K562 (cell line): ENCODE results near the gene VCAN. TPM values are rescaled to one million over a fixed set of nuclear protein-coding genes. Genes with fewer than 3 reads are reported as not detected.

Experiments used
- ATAC-seq: fragments of 200-7000 bp; cut with Tn5 transposase; 3 replicates; pipeline ENCODE4 v1.9.1; 2020; ENCODE audit warnings: moderate library complexity
- BruUV-seq: library from RNA; stranded (reverse); fragments of 400-500 nt; replicated peaks from 2 replicates; lab custom pipeline; 2021; lab: Mats Ljungman, UMichigan
- CTCF ChIA-PET: fragments of 300-600 bp; formaldehyde crosslinking; extraction: SDS; loops from one replicate; lab custom pipeline; 2021; ENCODE audit warnings: low intra/inter-chr PET ratio; lab: Yijun Ruan, JAX
- POLR2A ChIA-PET: fragments of 300-600, 350-650 bp; sonication (Branson Sonifier 250); formaldehyde crosslinking; extraction: SDS; loops from one replicate; lab custom pipeline; 2021; ENCODE audit warnings: antibody characterized with exemption, inconsistent platforms; lab: Yijun Ruan, JAX
- DNase-seq, 4 experiments: peaks; one replicate each; pipeline versions ENCODE4 v3.0.0 to v3.0.0-alpha.2; 2011 to 2018; ENCODE audit warnings: low spot score in 3 of 4, mixed read lengths in 3 of 4; ENCODE audit errors: extremely low read depth in 1 of 4
- FAIRE-seq: peaks from 2 replicates; lab custom pipeline; 2011; peaks lifted over from hg19 to GRCh38; lab: Jason Lieb, UNC
- H2AFZ ChIP-seq: 2 replicates; pipeline ENCODE4 v1.6.0; 2011; ENCODE audit warnings: low read depth, low read length, control low read depth, inconsistent platforms
- H3K27ac ChIP-seq: fragments of 200-600 bp; 3 replicates; pipeline ENCODE4 v1.8.0; 2011; ENCODE audit warnings: low read depth, mild to moderate bottlenecking, control low read depth, inconsistent platforms, low read length, moderate library complexity, mixed read lengths; ENCODE audit errors: extremely low read depth
- H3K27me3 ChIP-seq, 2 experiments: fragments of 300-600 bp in 1 of 2; 2 replicates in 1 of 2; 3 replicates in 1 of 2; pipeline versions ENCODE4 v1.6.0 to v1.8.0; 2011; ENCODE audit warnings: inconsistent platforms in 2 of 2, low read length in 2 of 2, mild to moderate bottlenecking in 1 of 2, mixed read lengths in 1 of 2, moderate library complexity in 1 of 2; ENCODE audit not compliant: control insufficient read depth in 2 of 2, insufficient read depth in 2 of 2
- H3K36me3 ChIP-seq: fragments of 300-600 bp; 3 replicates; pipeline ENCODE4 v1.8.0; 2011; ENCODE audit warnings: mild to moderate bottlenecking, low read length, inconsistent platforms; ENCODE audit not compliant: control insufficient read depth, insufficient read depth
- H3K4me1 ChIP-seq, 2 experiments: fragments of 200-600 bp in 1 of 2; replicated peaks in 1 of 2; 2 replicates in 1 of 2; 3 replicates in 1 of 2; pipeline versions ENCODE4 v1.5.1 to v1.8.0; 2011; ENCODE audit warnings: inconsistent platforms in 2 of 2, low read length in 2 of 2, mild to moderate bottlenecking in 1 of 2, mixed read lengths in 1 of 2, moderate library complexity in 1 of 2; ENCODE audit not compliant: control insufficient read depth in 2 of 2, insufficient read depth in 2 of 2
- H3K4me2 ChIP-seq: 2 replicates; pipeline ENCODE4 v1.6.1; 2011; ENCODE audit warnings: low read length, control low read depth, inconsistent platforms, mixed read lengths; ENCODE audit not compliant: insufficient read depth
- H3K4me3 ChIP-seq: fragments of 200-600 bp; sonication (generic), shearing (Covaris generic); 2 replicates; pipeline ENCODE4 v1.5.1; 2016; ENCODE audit warnings: control low read depth, inconsistent platforms
- H3K79me2 ChIP-seq: fragments of 200-600 bp; 3 replicates; pipeline ENCODE4 v1.8.0; 2011; ENCODE audit warnings: low read length, inconsistent platforms; ENCODE audit not compliant: control insufficient read depth, insufficient read depth
- H3K9ac ChIP-seq, 2 experiments: 2 replicates each; pipeline versions ENCODE4 v1.6.0 to v1.6.1; 2011; ENCODE audit warnings: low read depth in 2 of 2, low read length in 2 of 2, control low read depth in 1 of 2, inconsistent platforms in 1 of 2, mild to moderate bottlenecking in 1 of 2, mixed read lengths in 1 of 2; ENCODE audit not compliant: insufficient read depth in 1 of 2
- H3K9me1 ChIP-seq: one replicate; pipeline ENCODE4 v1.6.0; 2011; ENCODE audit warnings: inconsistent platforms, mild to moderate bottlenecking, low read length, moderate library complexity; ENCODE audit not compliant: control insufficient read depth, insufficient read depth
- H3K9me3 ChIP-seq: replicated peaks from 2 replicates; pipeline ENCODE4 v1.5.1; 2011; ENCODE audit warnings: low read depth, low read length, inconsistent platforms; ENCODE audit not compliant: control insufficient read depth, insufficient read depth
- H4K20me1 ChIP-seq: replicated peaks from 2 replicates; pipeline ENCODE4 v1.6.1; 2011; ENCODE audit warnings: low read length, inconsistent platforms, mixed read lengths; ENCODE audit not compliant: control insufficient read depth, insufficient read depth
- CGGBP1 ChIP-seq: fragments of 250-450 bp; sonication (Bioruptor Pico); IDR thresholded peaks from 2 replicates; pipeline ENCODE4 v1.9.0; 2021; ENCODE audit warnings: mild to moderate bottlenecking
- EP300 ChIP-seq: IDR thresholded peaks from 2 replicates; pipeline ENCODE4 v1.6.1; 2012; ENCODE audit warnings: low read length, improper control_type of control experiment
- ESRRB ChIP-seq: fragments of 250-450 bp; sonication (Bioruptor Pico); IDR thresholded peaks from 2 replicates; pipeline ENCODE4 v1.5.0; 2020; ENCODE audit warnings: mild to moderate bottlenecking, moderate library complexity, borderline replicate concordance
- GTF3C2 ChIP-seq: IDR thresholded peaks from 3 replicates; pipeline ENCODE4 v1.6.1; 2011; ENCODE audit warnings: borderline replicate concordance, mild to moderate bottlenecking, moderate library complexity; ENCODE audit not compliant: insufficient read length; ENCODE audit errors: extremely low read depth
- HDAC8 ChIP-seq: fragments of 450-650 bp; IDR thresholded peaks from 2 replicates; pipeline ENCODE4 v1.6.1; 2016; ENCODE audit warnings: mild to moderate bottlenecking, missing genetic modification characterization, moderate library complexity, missing compliant biosample characterization
- SUPT5H ChIP-seq: fragments of 450-650 bp; IDR thresholded peaks from 2 replicates; pipeline ENCODE4 v1.6.1; 2016
- XRCC5 ChIP-seq: fragments of 200-400 bp; formaldehyde crosslinking; IDR thresholded peaks from 2 replicates; pipeline ENCODE4 v1.6.1; 2017; ENCODE audit warnings: low read depth, mild to moderate bottlenecking, low read length
- ZFX ChIP-seq: sonication (generic); formaldehyde crosslinking; IDR thresholded peaks from 2 replicates; pipeline ENCODE4 v1.8.0; 2022; ENCODE audit warnings: mild to moderate bottlenecking, missing genetic modification reagents, moderate library complexity
- ZNF184 ChIP-seq: sonication (generic); formaldehyde crosslinking; IDR thresholded peaks from 2 replicates; pipeline ENCODE4 v1.5.0; 2020; ENCODE audit warnings: missing genetic modification reagents
- ZNF551 ChIP-seq: fragments of 250-450 bp; sonication (Bioruptor Pico); IDR thresholded peaks from 2 replicates; pipeline ENCODE4 v1.5.0; 2021; ENCODE audit warnings: mild to moderate bottlenecking, moderate library complexity
- WGBS: fragments of 100-300 bp; shearing (Covaris generic); methylation state at CpG from one replicate; pipeline ENCODE4 v1.1.6; 2016; ENCODE audit warnings: low coverage, mixed read lengths; ENCODE audit not compliant: insufficient coverage; ENCODE audit errors: missing lambda C conversion rate; 5-methylcytosine and 5-hydroxymethylcytosine counted together
- in situ Hi-C: fragments of 300-500 bp; cut with MboI; formaldehyde crosslinking; loops from 4 replicates; pipeline ENCODE4 v1.15.0; 2018; ENCODE audit warnings: inconsistent platforms, mixed read lengths
- intact Hi-C: fragments of 100-400 bp; cut with micrococcal nuclease; formaldehyde crosslinking; loops from 2 replicates; pipeline ENCODE4 v1.14.2; 2022
- polyA plus RNA-seq, 8 experiments: library from polyadenylated mRNA; depleted of rRNA in 4 of 8; stranded (reverse) in 5 of 8; unstranded in 3 of 8; fragments of >200 nt; fragmentation: Nextera tagmentation in 2 of 8; fragmentation: Illumina TruSeq in 1 of 8; extraction: Ambion mirVana in 2 of 8; extraction: Trizol in 1 of 8; gene quantifications; 2 replicates each; pipeline versions ENCODE4 v1.2.1 to v1.2.3, GENCODE V29; 2011 to 2014; ENCODE audit warnings: inconsistent platforms in 1 of 8, missing spikeins in 1 of 8
- total RNA-seq, 7 experiments: library from RNA; depleted of rRNA in 6 of 7; stranded (reverse); fragments of >200 nt in 6 of 7; fragmentation: Illumina TruSeq in 2 of 7; extraction: Trizol in 2 of 7; gene quantifications; 2 replicates each; pipeline versions ENCODE4 v1.2.1 to v1.2.3, GENCODE V29; 2011 to 2021; ENCODE audit warnings: low replicate concordance in 1 of 7
- TF ChIP-seq, protein P1 (sequence below), 2 experiments: fragments of 450-650 bp in 1 of 2; sonication (generic) in 1 of 2; formaldehyde crosslinking in 1 of 2; IDR thresholded peaks; 2 replicates each; pipeline versions ENCODE4 v1.7.1 to v1.9.0; 2016 to 2022; ENCODE audit warnings: inconsistent platforms in 1 of 2, mild to moderate bottlenecking in 1 of 2, missing genetic modification reagents in 1 of 2

The VCAN gene
- total and polyA plus RNA-seq, 9 of the 15 experiments (the other 6 are each of a cell fraction or from before 2014, with no cell fraction given) = 0.01 to 0.33 (median 0.05) TPM

DNA sequence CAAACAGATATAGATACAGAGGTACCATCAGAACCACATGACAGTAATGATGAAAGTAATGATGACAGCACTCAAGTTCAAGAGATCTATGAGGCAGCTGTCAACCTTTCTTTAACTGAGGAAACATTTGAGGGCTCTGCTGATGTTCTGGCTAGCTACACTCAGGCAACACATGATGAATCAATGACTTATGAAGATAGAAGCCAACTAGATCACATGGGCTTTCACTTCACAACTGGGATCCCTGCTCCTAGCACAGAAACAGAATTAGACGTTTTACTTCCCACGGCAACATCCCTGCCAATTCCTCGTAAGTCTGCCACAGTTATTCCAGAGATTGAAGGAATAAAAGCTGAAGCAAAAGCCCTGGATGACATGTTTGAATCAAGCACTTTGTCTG, 69.2 kb downstream of the VCAN start:
- no peaks in the 10 kb centered on the region for H4K20me1 ChIP-seq
- no peak for FAIRE-seq
- CTCF ChIA-PET = no interaction called here
- TF ChIP-seq, protein P1, sequence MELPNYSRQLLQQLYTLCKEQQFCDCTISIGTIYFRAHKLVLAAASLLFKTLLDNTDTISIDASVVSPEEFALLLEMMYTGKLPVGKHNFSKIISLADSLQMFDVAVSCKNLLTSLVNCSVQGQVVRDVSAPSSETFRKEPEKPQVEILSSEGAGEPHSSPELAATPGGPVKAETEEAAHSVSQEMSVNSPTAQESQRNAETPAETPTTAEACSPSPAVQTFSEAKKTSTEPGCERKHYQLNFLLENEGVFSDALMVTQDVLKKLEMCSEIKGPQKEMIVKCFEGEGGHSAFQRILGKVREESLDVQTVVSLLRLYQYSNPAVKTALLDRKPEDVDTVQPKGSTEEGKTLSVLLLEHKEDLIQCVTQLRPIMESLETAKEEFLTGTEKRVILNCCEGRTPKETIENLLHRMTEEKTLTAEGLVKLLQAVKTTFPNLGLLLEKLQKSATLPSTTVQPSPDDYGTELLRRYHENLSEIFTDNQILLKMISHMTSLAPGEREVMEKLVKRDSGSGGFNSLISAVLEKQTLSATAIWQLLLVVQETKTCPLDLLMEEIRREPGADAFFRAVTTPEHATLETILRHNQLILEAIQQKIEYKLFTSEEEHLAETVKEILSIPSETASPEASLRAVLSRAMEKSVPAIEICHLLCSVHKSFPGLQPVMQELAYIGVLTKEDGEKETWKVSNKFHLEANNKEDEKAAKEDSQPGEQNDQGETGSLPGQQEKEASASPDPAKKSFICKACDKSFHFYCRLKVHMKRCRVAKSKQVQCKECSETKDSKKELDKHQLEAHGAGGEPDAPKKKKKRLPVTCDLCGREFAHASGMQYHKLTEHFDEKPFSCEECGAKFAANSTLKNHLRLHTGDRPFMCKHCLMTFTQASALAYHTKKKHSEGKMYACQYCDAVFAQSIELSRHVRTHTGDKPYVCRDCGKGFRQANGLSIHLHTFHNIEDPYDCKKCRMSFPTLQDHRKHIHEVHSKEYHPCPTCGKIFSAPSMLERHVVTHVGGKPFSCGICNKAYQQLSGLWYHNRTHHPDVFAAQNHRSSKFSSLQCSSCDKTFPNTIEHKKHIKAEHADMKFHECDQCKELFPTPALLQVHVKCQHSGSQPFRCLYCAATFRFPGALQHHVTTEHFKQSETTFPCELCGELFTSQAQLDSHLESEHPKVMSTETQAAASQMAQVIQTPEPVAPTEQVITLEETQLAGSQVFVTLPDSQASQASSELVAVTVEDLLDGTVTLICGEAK (IDR thresholded peaks at IDR 0.05) = no peak
- TF ChIP-seq, protein P1 (CRISPR knock-in tag; IDR thresholded peaks at IDR 0.05) = no peak
- TF ChIP-seq XRCC5 (no peak), ESRRB (CRISPR knock-in tag) (no peak), ZNF551 (CRISPR knock-in tag) (no peak), EP300 (no peak), ZNF184 (CRISPR knock-in tag) (no peak), SUPT5H (no peak), CGGBP1 (CRISPR knock-in tag) (no peak), ZFX (CRISPR knock-in tag) (no peak), GTF3C2 (no peak), HDAC8 (no peak)

More for the DNA sequence above, 69.2 kb downstream of the VCAN start:
- Histone ChIP-seq H3K79me2 (no peaks in the 10 kb centered on the region), H3K27me3 (peaks cover 0 to 4% of the 10 kb centered on the region in 2 experiments; a peak in 1 of 5 replicates), H3K9me1 (no peaks in the 10 kb centered on the region), H2AFZ (no peak overlapping the region), H3K4me2 (no peak overlapping the region), H3K36me3 (no peaks in the 10 kb centered on the region), H3K4me1 (no peaks in the 10 kb centered on the region), H3K4me3 (no peak overlapping the region), H3K9me3 (no peaks in the 10 kb centered on the region), H3K9ac (no peak overlapping the region), H3K27ac (no peak overlapping the region)
- WGBS = 0% methylated on average over 3 of the region's 3 CpGs
- in situ Hi-C loops = no loop called here
- ATAC-seq = no peak
- BruUV-seq = no TSS peak
- no peak for DNase-seq
- intact Hi-C loops = no loop called here
- POLR2A ChIA-PET = interaction anchor here (0.6 kb wide), 1 partner anchor 1062 kb away, joined by 3 read pairs; no protein-coding TSS in a partner anchor
